GM10266 (cell line): ENCODE measurements around the gene NAGLU.

Source experiments
- DNase-seq: peaks from one replicate; pipeline ENCODE4 v3.0.0; 2012; ENCODE audit errors: extremely low spot score
- CTCF ChIP-seq: IDR thresholded peaks from 2 replicates; pipeline ENCODE4 v1.5.1; 2012; ENCODE audit warnings: mild to moderate bottlenecking, low read depth; ENCODE audit not compliant: control insufficient read depth, insufficient read depth; ENCODE audit errors: missing control alignments

Gene NAGLU

GRCh38 chr17:42520540-42520951 lies 15.5 kb upstream of the NAGLU start:
- TF ChIP-seq CTCF, result no peak
- no peak for DNase-seq

- no peak for TF ChIP-seq CTCF
- DNase-seq, result no peak
Measured at GRCh38 chr17:42521036-42521435, 15.0 kb upstream of the NAGLU start.

DNA sequence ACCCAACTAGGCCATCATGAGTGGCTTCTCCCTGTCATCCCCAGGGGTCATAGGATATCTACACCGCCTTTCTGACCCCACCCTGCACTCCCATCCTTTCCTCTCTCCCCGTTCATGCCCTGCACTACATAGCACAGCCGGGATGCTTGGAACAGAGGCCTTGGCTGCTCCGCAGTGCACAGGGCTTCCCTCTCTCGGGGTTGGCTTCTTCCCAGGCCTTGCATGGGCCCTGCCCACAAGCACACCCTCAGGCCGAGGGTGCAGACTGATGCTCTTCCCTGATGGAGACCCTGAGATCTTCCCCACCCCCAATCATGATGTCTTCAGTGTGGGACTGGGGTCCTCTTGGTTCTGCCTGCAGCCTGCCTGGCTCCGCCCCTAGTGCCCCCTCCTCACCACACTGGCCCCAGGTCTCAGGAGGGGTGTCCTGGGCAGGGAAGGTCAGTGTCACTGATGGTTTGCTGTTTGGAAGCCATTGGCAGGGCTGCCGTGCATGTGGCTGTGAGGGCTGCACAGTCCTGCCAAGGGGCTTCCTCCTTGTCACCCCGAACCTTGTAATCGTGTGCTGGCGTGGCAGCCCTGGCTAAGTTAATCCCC lies 14.3 kb upstream of the NAGLU start:
- DNase-seq, result no peak
- no peak for TF ChIP-seq CTCF

DNA sequence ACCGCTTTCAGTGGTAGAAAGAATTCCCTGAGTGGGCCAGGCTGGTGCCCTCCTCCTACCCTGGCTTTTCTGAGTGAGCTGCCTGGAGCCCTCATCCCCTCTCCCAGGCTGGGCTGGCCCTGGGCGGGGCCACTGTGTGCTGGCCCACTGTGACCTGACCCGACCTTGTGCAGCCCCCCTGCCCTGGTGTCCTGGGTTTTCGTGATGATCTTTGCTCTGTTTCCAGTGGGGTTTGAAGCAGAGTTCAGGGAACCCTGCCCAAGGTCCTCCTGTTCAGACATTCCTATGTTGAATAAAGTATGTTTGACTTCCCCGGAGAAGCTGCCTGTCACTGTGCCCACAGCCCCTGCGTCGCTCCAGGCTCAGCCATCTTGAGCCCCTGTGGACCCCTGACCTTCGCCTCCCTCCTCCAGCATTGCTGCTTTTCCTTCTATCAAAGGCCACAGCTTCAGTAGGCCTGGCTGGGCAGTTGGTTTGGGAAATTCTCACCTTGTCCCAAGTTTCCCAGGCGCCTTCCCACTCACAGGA lies 13.7 kb upstream of the NAGLU start:
- no peak for TF ChIP-seq CTCF
- DNase-seq, result no peak

DNA sequence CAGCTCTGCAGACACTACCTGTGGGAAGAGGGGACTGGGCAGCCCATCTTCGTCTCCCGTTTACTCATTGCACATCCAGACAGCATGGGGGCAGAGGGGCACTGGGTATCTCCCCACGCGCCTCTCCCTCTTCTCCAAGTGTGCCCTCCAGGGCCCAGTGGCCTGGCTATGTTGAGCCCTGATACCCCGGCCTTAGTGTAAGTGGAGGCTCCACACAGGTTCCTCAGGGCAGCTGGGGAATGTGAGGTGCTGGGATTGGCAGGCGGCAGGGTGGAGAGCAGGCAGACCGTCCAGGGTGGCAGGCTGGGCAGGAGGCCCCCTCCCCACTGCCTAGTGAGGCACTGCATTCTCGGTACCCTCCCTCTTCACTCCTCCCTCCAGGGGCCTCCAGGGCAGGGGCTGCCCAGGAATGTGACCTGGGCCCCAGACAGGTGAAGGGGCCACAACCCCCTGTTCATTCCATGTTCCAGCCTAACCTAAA lies 13.2 kb upstream of the NAGLU start:
- DNase-seq, result no peak
- no peak for TF ChIP-seq CTCF

DNA sequence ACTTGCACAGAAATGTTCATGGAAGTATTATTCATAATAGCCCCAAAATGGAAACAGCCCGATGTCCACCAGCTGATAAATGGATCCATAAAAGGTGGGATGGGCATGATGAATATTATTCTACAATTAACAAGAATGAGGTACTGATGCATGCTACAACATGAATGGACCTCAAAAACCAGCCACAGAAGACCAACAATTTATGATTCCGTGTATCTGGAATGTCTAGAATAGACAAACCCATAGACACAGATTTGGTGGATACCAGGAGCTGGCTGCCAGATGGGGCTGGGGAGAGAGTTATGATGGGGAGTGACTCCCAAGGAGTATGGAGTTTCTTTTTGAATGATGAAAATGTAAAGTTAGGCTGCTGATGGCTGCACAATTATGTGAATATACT lies 10.8 kb upstream of the NAGLU start:
- no peak for TF ChIP-seq CTCF
- DNase-seq, result no peak

- no peak for DNase-seq
- no peak for TF ChIP-seq CTCF
Measured at GRCh38 chr17:42526031-42526444, 10.0 kb upstream of the NAGLU start.
